Bronchial epithelial cell (primary cell): ENCODE results near the gene ANKRD52. TPM values are rescaled to one million over a fixed set of nuclear protein-coding genes. Genes with fewer than 3 reads are reported as not detected.

Experiments
- DNase-seq: peaks from one replicate; pipeline ENCODE4 v3.0.0-alpha.2; 2010; ENCODE audit warnings: low read depth
- FAIRE-seq: peaks from 2 replicates; lab custom pipeline; 2011; peaks lifted over from hg19 to GRCh38; lab: Jason Lieb, UNC
- H3K27me3 ChIP-seq: 2 replicates; pipeline ENCODE4 v1.5.1; 2011; ENCODE audit warnings: low read length; ENCODE audit not compliant: control insufficient read depth, insufficient read depth
- H3K36me3 ChIP-seq: 2 replicates; pipeline ENCODE4 v1.5.1; 2011; ENCODE audit warnings: low read length; ENCODE audit not compliant: control insufficient read depth, insufficient read depth
- H3K4me3 ChIP-seq: 2 replicates; pipeline ENCODE4 v1.5.1; 2011; ENCODE audit warnings: mild to moderate bottlenecking, low read depth, low read length, control low read depth
- CTCF ChIP-seq: IDR thresholded peaks from 2 replicates; pipeline ENCODE4 v1.5.1; 2011; ENCODE audit warnings: mild to moderate bottlenecking, moderate library complexity, low read length, control low read depth, inconsistent platforms; ENCODE audit not compliant: insufficient read depth, severe bottlenecking
- total RNA-seq: library from RNA; depleted of rRNA; stranded (reverse); fragments of >200 nt; gene quantifications from 2 replicates; pipeline ENCODE4 v1.2.1, GENCODE V29; 2014

Gene ANKRD52
- 6.8 and 11.3 TPM in 2 replicates for total RNA-seq

- Histone ChIP-seq H3K4me3 (peak within 1 kb of the TSS; percentile 72), H3K36me3 (peaks cover 21% of the 10 kb centered on the region), H3K27me3 (no peaks in the 10 kb centered on the region)
- no peak for FAIRE-seq
- DNase-seq, result peak; percentile 43
- peak; percentile 48 for TF ChIP-seq CTCF
Measured at GRCh38 chr12:56258068-56258819, at the start of gene ANKRD52. ANKRD52 (minus strand) TSS chr12:56258384; CDS start chr12:56258269, 115 bp downstream.

- H3K27me3 ChIP-seq, result no peaks in the 10 kb centered on the region
- FAIRE-seq (no peak), DNase-seq (peak; percentile 65)
- no peak overlapping the region for H3K4me3 ChIP-seq
- no peak for TF ChIP-seq CTCF
- H3K36me3 ChIP-seq, result peaks cover 6% of the 10 kb centered on the region
Measured at GRCh38 chr12:56307221-56307965, 49.2 kb upstream of the ANKRD52 start.

GRCh38 chr12:56304872-56305590 lies 46.8 kb upstream of the ANKRD52 start:
- no peak for TF ChIP-seq CTCF
- H3K36me3 ChIP-seq, result peaks cover 7% of the 10 kb centered on the region
- H3K27me3 ChIP-seq, result no peaks in the 10 kb centered on the region
- no peak for DNase-seq
- H3K4me3 ChIP-seq, result no peak overlapping the region
- no peak for FAIRE-seq

- Histone ChIP-seq H3K27me3 (no peaks in the 10 kb centered on the region), H3K36me3 (peaks cover 3% of the 10 kb centered on the region), H3K4me3 (no peak overlapping the region)
- TF ChIP-seq CTCF, result no peak
- DNase-seq (no peak), FAIRE-seq (no peak)
Measured at GRCh38 chr12:56304276-56304675, 46.1 kb upstream of the ANKRD52 start.

- H3K27me3 ChIP-seq, result no peaks in the 10 kb centered on the region
- FAIRE-seq (no peak), DNase-seq (no peak)
- no peak for TF ChIP-seq CTCF
- peak overlapping the region; percentile 77 for H3K4me3 ChIP-seq
- peaks cover 7% of the 10 kb centered on the region for H3K36me3 ChIP-seq
Measured at GRCh38 chr12:56300644-56301464, 42.7 kb upstream of the ANKRD52 start.
